Hepatocyte (in vitro differentiated cells): Measurements from ENCODE around the gene DCAF11.

ENCODE experiments used
- EZH2 ChIP-seq: fragments of 200-600 bp; sonication (generic); IDR thresholded peaks from 2 replicates; pipeline ENCODE4 v1.6.1; 2016; ENCODE audit warnings: antibody characterized with exemption, mild to moderate bottlenecking, borderline replicate concordance
- TF ChIP-seq, protein P1 (sequence below): fragments of 200-600 bp; sonication (generic); IDR thresholded peaks from 2 replicates; pipeline ENCODE4 v1.5.1; 2016; ENCODE audit warnings: antibody characterized with exemption, mild to moderate bottlenecking; ENCODE audit not compliant: poor library complexity

DNA sequence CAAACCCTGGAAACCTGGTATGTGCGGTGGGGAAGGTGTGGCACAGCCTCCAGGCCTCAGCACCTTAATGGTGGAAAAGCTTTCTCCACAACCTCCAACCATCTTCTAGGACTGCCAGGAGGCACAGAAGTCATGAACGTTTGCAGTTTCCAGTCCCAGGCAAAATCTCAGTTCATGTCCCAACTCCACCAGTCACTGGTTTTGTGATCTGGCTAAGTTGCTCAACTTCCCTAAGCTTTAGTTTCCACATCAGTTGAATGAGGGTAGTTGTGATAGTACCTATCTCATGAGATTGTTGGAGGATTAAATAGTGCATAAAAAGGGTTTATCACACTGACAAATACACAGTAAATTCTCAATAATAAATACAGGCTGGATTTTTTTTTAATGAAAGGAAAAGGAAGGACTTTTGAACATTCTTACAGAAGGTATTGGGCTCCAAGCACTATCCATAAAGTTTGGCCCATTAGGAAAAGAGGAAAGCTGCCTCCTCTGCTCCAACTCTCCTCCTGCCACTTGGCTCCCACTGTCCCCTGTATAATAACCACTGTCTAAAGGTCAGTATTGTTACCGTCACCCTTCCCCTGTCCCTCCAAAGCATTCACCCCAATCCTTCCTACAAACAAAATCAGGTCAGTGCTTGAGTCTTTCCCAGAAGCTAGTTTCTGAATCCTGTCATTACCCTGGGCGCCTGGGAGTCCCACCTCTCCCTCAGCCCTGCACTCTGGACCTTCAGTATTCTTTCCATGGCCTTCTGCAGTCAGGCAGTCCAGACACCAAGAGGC, 14.2 kb upstream of the DCAF11 start:
- TF ChIP-seq, protein P1, sequence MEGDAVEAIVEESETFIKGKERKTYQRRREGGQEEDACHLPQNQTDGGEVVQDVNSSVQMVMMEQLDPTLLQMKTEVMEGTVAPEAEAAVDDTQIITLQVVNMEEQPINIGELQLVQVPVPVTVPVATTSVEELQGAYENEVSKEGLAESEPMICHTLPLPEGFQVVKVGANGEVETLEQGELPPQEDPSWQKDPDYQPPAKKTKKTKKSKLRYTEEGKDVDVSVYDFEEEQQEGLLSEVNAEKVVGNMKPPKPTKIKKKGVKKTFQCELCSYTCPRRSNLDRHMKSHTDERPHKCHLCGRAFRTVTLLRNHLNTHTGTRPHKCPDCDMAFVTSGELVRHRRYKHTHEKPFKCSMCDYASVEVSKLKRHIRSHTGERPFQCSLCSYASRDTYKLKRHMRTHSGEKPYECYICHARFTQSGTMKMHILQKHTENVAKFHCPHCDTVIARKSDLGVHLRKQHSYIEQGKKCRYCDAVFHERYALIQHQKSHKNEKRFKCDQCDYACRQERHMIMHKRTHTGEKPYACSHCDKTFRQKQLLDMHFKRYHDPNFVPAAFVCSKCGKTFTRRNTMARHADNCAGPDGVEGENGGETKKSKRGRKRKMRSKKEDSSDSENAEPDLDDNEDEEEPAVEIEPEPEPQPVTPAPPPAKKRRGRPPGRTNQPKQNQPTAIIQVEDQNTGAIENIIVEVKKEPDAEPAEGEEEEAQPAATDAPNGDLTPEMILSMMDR, result no peak
- TF ChIP-seq EZH2, result no peak
